Measurements from ENCODE around the gene MYBPC1. TPM values are rescaled to one million over a fixed set of nuclear protein-coding genes. Genes with fewer than 3 reads are reported as not detected.

MYBPC1 gene
- total and polyA plus RNA-seq, 2 experiments from 2014 or later: 0.18 TPM; not detected in 1

DNA sequence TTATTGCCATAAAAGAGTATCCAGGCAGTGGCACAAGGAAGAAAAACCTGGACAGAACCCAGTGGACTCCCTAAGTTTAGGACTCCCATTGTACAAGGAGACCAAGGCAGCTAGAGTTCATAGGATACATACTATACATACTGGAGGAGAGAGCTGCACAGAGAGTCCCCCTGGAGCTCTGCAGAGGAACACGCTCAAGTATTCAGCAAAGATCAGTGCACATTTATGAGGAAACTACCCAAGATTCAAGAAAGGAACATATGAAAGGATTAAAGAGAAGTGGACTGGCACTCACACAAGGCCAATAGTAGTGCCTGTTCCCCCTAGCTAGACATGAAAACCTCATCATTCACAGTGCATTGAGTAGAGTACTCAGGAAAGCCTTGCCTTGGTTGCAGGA is 59.7 kb downstream of the MYBPC1 start:
- H3K4me1 ChIP-seq (ENCODE audit: insufficient read depth): no peaks in the 10 kb centered on the region
- no peak overlapping the region for H3K4me3 ChIP-seq
- no peak for DNase-seq (ENCODE audit: low spot score)
- no peak overlapping the region; the same call in 1 of the 2 replicates for H2AFZ ChIP-seq
- H3K27me3 Mint-ChIP-seq (ENCODE audit: insufficient read depth, low read depth, poor library complexity): peaks cover 2% of the 10 kb centered on the region
- H3K4me1 Mint-ChIP-seq: peaks cover 5% of the 10 kb centered on the region
- H3K9me2 ChIP-seq (ENCODE audit: insufficient read depth): peaks cover 5% of the 10 kb centered on the region; the same call in 1 of the 2 replicates
- no peaks in the 10 kb centered on the region for H4K20me1 ChIP-seq (replicated peaks; ENCODE audit: insufficient read depth)
- no peak overlapping the region for H3K4me2 ChIP-seq
- no peak for ATAC-seq
- H3K27ac Mint-ChIP-seq: no peak overlapping the region
- H3K27me3 ChIP-seq (ENCODE audit: insufficient read depth): no peaks in the 10 kb centered on the region
- no peak overlapping the region for H3K27ac ChIP-seq (ENCODE audit: low read depth)
- no peak overlapping the region for H3K4me3 Mint-ChIP-seq
- no peaks in the 10 kb centered on the region for H3K9me3 Mint-ChIP-seq
- H3K36me3 ChIP-seq (ENCODE audit: insufficient read depth): no peaks in the 10 kb centered on the region
- TF ChIP-seq, protein P1, sequence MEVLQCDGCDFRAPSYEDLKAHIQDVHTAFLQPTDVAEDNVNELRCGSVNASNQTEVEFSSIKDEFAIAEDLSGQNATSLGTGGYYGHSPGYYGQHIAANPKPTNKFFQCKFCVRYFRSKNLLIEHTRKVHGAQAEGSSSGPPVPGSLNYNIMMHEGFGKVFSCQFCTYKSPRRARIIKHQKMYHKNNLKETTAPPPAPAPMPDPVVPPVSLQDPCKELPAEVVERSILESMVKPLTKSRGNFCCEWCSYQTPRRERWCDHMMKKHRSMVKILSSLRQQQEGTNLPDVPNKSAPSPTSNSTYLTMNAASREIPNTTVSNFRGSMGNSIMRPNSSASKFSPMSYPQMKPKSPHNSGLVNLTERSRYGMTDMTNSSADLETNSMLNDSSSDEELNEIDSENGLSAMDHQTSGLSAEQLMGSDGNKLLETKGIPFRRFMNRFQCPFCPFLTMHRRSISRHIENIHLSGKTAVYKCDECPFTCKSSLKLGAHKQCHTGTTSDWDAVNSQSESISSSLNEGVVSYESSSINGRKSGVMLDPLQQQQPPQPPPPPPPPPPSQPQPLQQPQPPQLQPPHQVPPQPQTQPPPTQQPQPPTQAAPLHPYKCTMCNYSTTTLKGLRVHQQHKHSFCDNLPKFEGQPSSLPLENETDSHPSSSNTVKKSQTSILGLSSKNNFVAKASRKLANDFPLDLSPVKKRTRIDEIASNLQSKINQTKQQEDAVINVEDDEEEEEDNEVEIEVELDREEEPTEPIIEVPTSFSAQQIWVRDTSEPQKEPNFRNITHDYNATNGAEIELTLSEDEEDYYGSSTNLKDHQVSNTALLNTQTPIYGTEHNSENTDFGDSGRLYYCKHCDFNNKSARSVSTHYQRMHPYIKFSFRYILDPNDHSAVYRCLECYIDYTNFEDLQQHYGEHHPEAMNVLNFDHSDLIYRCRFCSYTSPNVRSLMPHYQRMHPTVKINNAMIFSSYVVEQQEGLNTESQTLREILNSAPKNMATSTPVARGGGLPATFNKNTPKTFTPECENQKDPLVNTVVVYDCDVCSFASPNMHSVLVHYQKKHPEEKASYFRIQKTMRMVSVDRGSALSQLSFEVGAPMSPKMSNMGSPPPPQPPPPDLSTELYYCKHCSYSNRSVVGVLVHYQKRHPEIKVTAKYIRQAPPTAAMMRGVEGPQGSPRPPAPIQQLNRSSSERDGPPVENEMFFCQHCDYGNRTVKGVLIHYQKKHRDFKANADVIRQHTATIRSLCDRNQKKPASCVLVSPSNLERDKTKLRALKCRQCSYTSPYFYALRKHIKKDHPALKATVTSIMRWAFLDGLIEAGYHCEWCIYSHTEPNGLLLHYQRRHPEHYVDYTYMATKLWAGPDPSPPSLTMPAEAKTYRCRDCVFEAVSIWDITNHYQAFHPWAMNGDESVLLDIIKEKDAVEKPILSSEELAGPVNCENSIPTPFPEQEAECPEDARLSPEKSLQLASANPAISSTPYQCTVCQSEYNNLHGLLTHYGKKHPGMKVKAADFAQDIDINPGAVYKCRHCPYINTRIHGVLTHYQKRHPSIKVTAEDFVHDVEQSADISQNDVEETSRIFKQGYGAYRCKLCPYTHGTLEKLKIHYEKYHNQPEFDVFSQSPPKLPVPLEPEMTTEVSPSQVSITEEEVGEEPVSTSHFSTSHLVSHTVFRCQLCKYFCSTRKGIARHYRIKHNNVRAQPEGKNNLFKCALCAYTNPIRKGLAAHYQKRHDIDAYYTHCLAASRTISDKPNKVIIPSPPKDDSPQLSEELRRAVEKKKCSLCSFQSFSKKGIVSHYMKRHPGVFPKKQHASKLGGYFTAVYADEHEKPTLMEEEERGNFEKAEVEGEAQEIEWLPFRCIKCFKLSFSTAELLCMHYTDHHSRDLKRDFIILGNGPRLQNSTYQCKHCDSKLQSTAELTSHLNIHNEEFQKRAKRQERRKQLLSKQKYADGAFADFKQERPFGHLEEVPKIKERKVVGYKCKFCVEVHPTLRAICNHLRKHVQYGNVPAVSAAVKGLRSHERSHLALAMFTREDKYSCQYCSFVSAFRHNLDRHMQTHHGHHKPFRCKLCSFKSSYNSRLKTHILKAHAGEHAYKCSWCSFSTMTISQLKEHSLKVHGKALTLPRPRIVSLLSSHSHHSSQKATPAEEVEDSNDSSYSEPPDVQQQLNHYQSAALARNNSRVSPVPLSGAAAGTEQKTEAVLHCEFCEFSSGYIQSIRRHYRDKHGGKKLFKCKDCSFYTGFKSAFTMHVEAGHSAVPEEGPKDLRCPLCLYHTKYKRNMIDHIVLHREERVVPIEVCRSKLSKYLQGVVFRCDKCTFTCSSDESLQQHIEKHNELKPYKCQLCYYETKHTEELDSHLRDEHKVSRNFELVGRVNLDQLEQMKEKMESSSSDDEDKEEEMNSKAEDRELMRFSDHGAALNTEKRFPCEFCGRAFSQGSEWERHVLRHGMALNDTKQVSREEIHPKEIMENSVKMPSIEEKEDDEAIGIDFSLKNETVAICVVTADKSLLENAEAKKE (CRISPR knock-in tag; IDR thresholded peaks at IDR 0.05): no peak
- TF ChIP-seq EZH2phosphoT487 (IDR thresholded peaks at IDR 0.05; ENCODE audit: unreplicated experiment): no peak
- TF ChIP-seq EZH2 (IDR thresholded peaks at IDR 0.05; ENCODE audit: low read depth, unreplicated experiment): no peak
- no peak for TF ChIP-seq POLR2AphosphoS5 (IDR thresholded peaks at IDR 0.05; ENCODE audit: low read depth)
- no peak for TF ChIP-seq STAT1 (IDR thresholded peaks at IDR 0.05; ENCODE audit: unreplicated experiment)
- no peak for TF ChIP-seq CTCF (conservative IDR thresholded peaks at IDR 0.05; ENCODE audit: low read depth in 2 of 2)
- TF ChIP-seq ZNF331 (CRISPR knock-in tag; IDR thresholded peaks at IDR 0.05; ENCODE audit: low read depth): no peak
- no peaks in the 10 kb centered on the region for H3F3A ChIP-seq (replicated peaks; ENCODE audit: low read depth)
- no peaks in the 10 kb centered on the region for H3K79me2 ChIP-seq (replicated peaks; ENCODE audit: insufficient read depth)
- no peaks in the 10 kb centered on the region for H3K36me3 Mint-ChIP-seq (ENCODE audit: low read depth)

All from GM23338 (cell line).